IMR-90 (cell line): ENCODE results near the gene KCNS1. TPM values are rescaled to one million over a fixed set of nuclear protein-coding genes. Genes with fewer than 3 reads are reported as not detected.

Experiments used
- ATAC-seq: fragments of 200-7000 bp; cut with Tn5 transposase; 2 replicates; pipeline ENCODE4 v1.9.1; 2020; ENCODE audit warnings: low read depth, mild to moderate bottlenecking, moderate library complexity
- BruUV-seq: library from RNA; stranded (reverse); fragments of 400-500 nt; replicated peaks from 2 replicates; lab custom pipeline; 2021; lab: Mats Ljungman, UMichigan
- CTCF ChIA-PET: fragments of 300-600 bp; formaldehyde crosslinking; extraction: SDS; loops from one replicate; lab custom pipeline; 2021; ENCODE audit warnings: antibody characterized with exemption; lab: Yijun Ruan, JAX
- POLR2A ChIA-PET: fragments of 300-600 bp; sonication (Branson Sonifier 250); formaldehyde crosslinking; loops from one replicate; lab custom pipeline; 2022; ENCODE audit warnings: antibody characterized with exemption; ENCODE audit not compliant: unreplicated experiment; lab: Charles Lee
- DNase-seq: peaks from one replicate; pipeline ENCODE4 v3.0.0; 2013
- H2AFZ ChIP-seq: replicated peaks from 2 replicates; pipeline ENCODE3; 2013; ENCODE audit warnings: low read length, mild to moderate bottlenecking; ENCODE audit not compliant: poor library complexity
- H2AK5ac ChIP-seq: 2 replicates; pipeline ENCODE4 v1.6.1; 2013; ENCODE audit warnings: low read depth, low read length, inconsistent platforms
- H2AK9ac ChIP-seq: replicated peaks from 2 replicates; pipeline ENCODE3; 2013; ENCODE audit warnings: mild to moderate bottlenecking, low read depth, low read length, moderate library complexity; ENCODE audit not compliant: poor library complexity
- H2BK120ac ChIP-seq: 2 replicates; pipeline ENCODE4 v1.6.1; 2013; ENCODE audit warnings: low read depth, low read length, inconsistent platforms
- H2BK15ac ChIP-seq: 3 replicates; pipeline ENCODE4 v1.6.1; 2013; ENCODE audit warnings: low read depth, low read length, inconsistent platforms
- H2BK20ac ChIP-seq: 2 replicates; pipeline ENCODE4 v1.6.1; 2013; ENCODE audit warnings: low read depth, mild to moderate bottlenecking, inconsistent platforms, low read length, moderate library complexity
- H2BK5ac ChIP-seq: 2 replicates; pipeline ENCODE4 v1.6.1; 2013; ENCODE audit warnings: mild to moderate bottlenecking, low read depth, low read length, inconsistent platforms; ENCODE audit not compliant: poor library complexity, severe bottlenecking
- H3K14ac ChIP-seq: replicated peaks from 2 replicates; pipeline ENCODE4 v1.6.1; 2013; ENCODE audit warnings: low read depth, low read length, inconsistent platforms
- H3K18ac ChIP-seq: 2 replicates; pipeline ENCODE4 v1.6.1; 2013; ENCODE audit warnings: low read depth, low read length, control low read depth
- H3K23ac ChIP-seq: 2 replicates; pipeline ENCODE4 v1.6.1; 2013; ENCODE audit warnings: low read depth, low read length, inconsistent platforms
- H3K27ac ChIP-seq: 2 replicates; pipeline ENCODE4 v1.5.1; 2013; ENCODE audit warnings: mild to moderate bottlenecking, control low read depth, low read length; ENCODE audit not compliant: insufficient read depth
- H3K27me3 ChIP-seq: 2 replicates; pipeline ENCODE4 v1.6.1; 2013; ENCODE audit warnings: low read length; ENCODE audit not compliant: control insufficient read depth, insufficient read depth
- H3K36me3 ChIP-seq: 2 replicates; pipeline ENCODE4 v1.6.1; 2013; ENCODE audit warnings: low read length, mixed read lengths; ENCODE audit not compliant: control insufficient read depth, insufficient read depth
- H3K4ac ChIP-seq: 2 replicates; pipeline ENCODE4 v1.6.1; 2013; ENCODE audit warnings: low read depth, low read length, inconsistent platforms
- H3K4me1 ChIP-seq: 2 replicates; pipeline ENCODE4 v1.6.1; 2013; ENCODE audit warnings: low read length, mixed read lengths; ENCODE audit not compliant: control insufficient read depth, insufficient read depth
- H3K4me2 ChIP-seq: 2 replicates; pipeline ENCODE4 v1.6.1; 2013; ENCODE audit warnings: low read depth, mild to moderate bottlenecking, control low read depth, low read length, moderate library complexity
- H3K4me3 ChIP-seq: 2 replicates; pipeline ENCODE4 v1.5.1; 2013; ENCODE audit warnings: low read depth, mild to moderate bottlenecking, control low read depth, low read length, moderate library complexity; ENCODE audit not compliant: insufficient read depth
- H3K56ac ChIP-seq: 2 replicates; pipeline ENCODE4 v1.6.1; 2013; ENCODE audit warnings: low read length, inconsistent platforms; ENCODE audit not compliant: insufficient read depth; ENCODE audit errors: extremely low read depth
- H3K79me1 ChIP-seq, 2 experiments: 2 replicates each; pipeline ENCODE4 v1.6.1; 2013; ENCODE audit warnings: low read length in 2 of 2, inconsistent platforms in 1 of 2, low read depth in 1 of 2
- H3K9ac ChIP-seq: 2 replicates; pipeline ENCODE4 v1.6.1; 2013; ENCODE audit warnings: low read depth, low read length, control low read depth
- H3K9me1 ChIP-seq: 2 replicates; pipeline ENCODE4 v1.6.1; 2013; ENCODE audit warnings: low read length, inconsistent platforms; ENCODE audit not compliant: insufficient read depth
- H3K9me3 ChIP-seq: 2 replicates; pipeline ENCODE4 v1.6.1; 2013; ENCODE audit warnings: low read length; ENCODE audit not compliant: control insufficient read depth, insufficient read depth
- H4K20me1 ChIP-seq: 2 replicates; pipeline ENCODE4 v1.6.1; 2013; ENCODE audit warnings: low read length, inconsistent platforms; ENCODE audit not compliant: insufficient read depth
- H4K5ac ChIP-seq: 2 replicates; pipeline ENCODE4 v1.6.1; 2013; ENCODE audit warnings: mild to moderate bottlenecking, low read depth, low read length, control low read depth
- H4K8ac ChIP-seq, 2 experiments: 2 replicates each; pipeline ENCODE4 v1.6.1; 2013; ENCODE audit warnings: low read depth in 2 of 2, low read length in 2 of 2, control low read depth in 1 of 2, inconsistent platforms in 1 of 2
- H4K91ac ChIP-seq: 2 replicates; pipeline ENCODE4 v1.6.1; 2013; ENCODE audit warnings: low read depth, low read length, inconsistent platforms; ENCODE audit not compliant: insufficient read depth
- FOS ChIP-seq: fragments of 150-350 bp; IDR thresholded peaks from 2 replicates; pipeline ENCODE4 v1.6.1; 2016; ENCODE audit warnings: low read depth, low read length
- RAD21 ChIP-seq: IDR thresholded peaks from 2 replicates; pipeline ENCODE4 v1.6.1; 2012; ENCODE audit warnings: low read length, improper control_type of control experiment
- RCOR1 ChIP-seq: IDR thresholded peaks from 2 replicates; pipeline ENCODE4 v1.6.1; 2012; ENCODE audit warnings: mild to moderate bottlenecking, low read length, improper control_type of control experiment; ENCODE audit not compliant: insufficient replicate concordance
- WGBS, 2 experiments: methylation state at CpG; one replicate each; pipeline versions ENCODE4 v1.1.5 to v1.1.7; 2013; ENCODE audit warnings: missing lambda C conversion rate in 2 of 2; ENCODE audit not compliant: insufficient read length in 1 of 2; ENCODE audit errors: extremely low coverage in 2 of 2; 5-methylcytosine and 5-hydroxymethylcytosine counted together
- dilution Hi-C: fragments of 300-500 bp; cut with HindIII; formaldehyde crosslinking; loops from one replicate; pipeline ENCODE4 v1.14.3; 2018; ENCODE audit warnings: low sequenced_read_pairs; ENCODE audit not compliant: unreplicated experiment
- in situ Hi-C: fragments of 300-500 bp; cut with MboI; formaldehyde crosslinking; loops from 3 replicates; pipeline ENCODE4 v1.14.3; 2019; ENCODE audit warnings: low sequenced_read_pairs, inconsistent platforms, mixed read lengths
- intact Hi-C: fragments of 100-400 bp; cut with micrococcal nuclease; formaldehyde crosslinking; loops from 2 replicates; pipeline ENCODE4 v1.10.0; 2022
- polyA plus RNA-seq, 3 experiments: library from polyadenylated mRNA; depleted of rRNA; stranded (reverse); fragments of >200 nt; gene quantifications; 2 replicates each; pipeline ENCODE4 v1.2.3, GENCODE V29; 2012; ENCODE audit warnings: low replicate concordance in 1 of 3
- total RNA-seq: library from RNA; depleted of rRNA; stranded (reverse); fragments of >200 nt; gene quantifications from 2 replicates; pipeline ENCODE4 v1.2.3, GENCODE V29; 2012

The KCNS1 gene
- total and polyA plus RNA-seq, 2 of the 4 experiments (the other 2 are of a cell fraction), result 0.54 to 0.62 TPM

GRCh38 chr20:45115386-45115774, 14.5 kb upstream of the KCNS1 start:
- dilution Hi-C loops (no loop called here), in situ Hi-C loops (loop anchor here (25.0 kb wide), 1 partner anchor 172 kb away; no protein-coding TSS in a partner anchor), intact Hi-C loops (no loop called here)
- no peak overlapping the region for H3K18ac ChIP-seq
- no peak overlapping the region for H2BK5ac ChIP-seq
- peak overlapping the region; percentile 27 for H2AFZ ChIP-seq
- BruUV-seq, result no TSS peak
- WGBS, 2 experiments, result 75% methylated on average over 2 of the region's 3 CpGs; no CpG with 5 or more reads in 1 of the 2 experiments
- no peaks in the 10 kb centered on the region for H4K20me1 ChIP-seq
- H3K4me2 ChIP-seq, result no peak overlapping the region
- no peak overlapping the region for H2AK9ac ChIP-seq
- no peak overlapping the region for H2BK120ac ChIP-seq
- no peak overlapping the region for H2AK5ac ChIP-seq
- no peak overlapping the region for H3K56ac ChIP-seq
- no peaks in the 10 kb centered on the region for H3K79me1 ChIP-seq
- no peak overlapping the region for H3K4ac ChIP-seq
- H3K36me3 ChIP-seq, result no peaks in the 10 kb centered on the region
- TF ChIP-seq FOS (no peak), RAD21 (no peak), RCOR1 (no peak)
- H4K91ac ChIP-seq, result no peak overlapping the region
- no peak overlapping the region for H3K23ac ChIP-seq
- no peaks in the 10 kb centered on the region for H3K4me1 ChIP-seq
- H3K27me3 ChIP-seq, result peaks cover 37% of the 10 kb centered on the region
- CTCF ChIA-PET, result interaction anchor here (1.2 kb wide), 1 partner anchor 104 kb away, joined by 4 read pairs; no protein-coding TSS in a partner anchor
- H3K9me3 ChIP-seq, result no peaks in the 10 kb centered on the region
- H3K9me1 ChIP-seq, result no peaks in the 10 kb centered on the region
- H3K14ac ChIP-seq, result no peak overlapping the region
- ATAC-seq (no peak), DNase-seq (no peak)
- no peak overlapping the region for H3K27ac ChIP-seq
- POLR2A ChIA-PET, result no interaction called here
- no peak overlapping the region for H2BK20ac ChIP-seq
- H3K9ac ChIP-seq, result no peak overlapping the region
- H4K8ac ChIP-seq, result no peak overlapping the region
- H4K5ac ChIP-seq, result no peak overlapping the region
- H2BK15ac ChIP-seq, result no peak overlapping the region
- H3K4me3 ChIP-seq, result no peak overlapping the region
